NCI-H146 treated with DMSO at 0.1 percent for 48 hours (cell line): Measurements from ENCODE around the gene NR3C2.
"Not testable (repeated sequence)": the region's sequence is repeated elsewhere in the genome, so short reads cannot be mapped to it uniquely, and the experiment has no call there.

Experiments used
- DNase-seq: peaks from one replicate; lab custom pipeline; 2025; ENCODE audit not compliant: unreplicated experiment; lab: John Stamatoyannopoulos, UW

The NR3C2 gene

DNA sequence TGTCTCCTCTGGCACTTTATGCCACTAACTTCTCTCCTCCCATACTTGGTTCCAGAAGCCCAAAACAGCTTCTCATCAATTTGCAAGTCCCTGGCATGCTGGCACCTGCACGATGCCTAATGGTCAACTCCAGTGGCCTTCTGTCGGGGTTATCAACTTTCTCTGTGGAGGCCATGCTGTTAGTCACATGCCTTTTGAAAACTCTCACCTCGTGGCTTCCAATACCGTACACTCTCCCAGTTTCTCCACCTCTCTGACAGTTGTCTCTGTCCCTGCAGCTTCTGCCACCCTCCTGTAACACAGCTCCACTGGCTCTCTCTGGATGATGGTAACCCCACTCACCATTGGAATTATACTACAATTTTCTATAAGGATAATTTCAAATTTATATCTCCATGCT, 324.0 kb downstream of the NR3C2 start:
- DNase-seq, result no peak

DNA sequence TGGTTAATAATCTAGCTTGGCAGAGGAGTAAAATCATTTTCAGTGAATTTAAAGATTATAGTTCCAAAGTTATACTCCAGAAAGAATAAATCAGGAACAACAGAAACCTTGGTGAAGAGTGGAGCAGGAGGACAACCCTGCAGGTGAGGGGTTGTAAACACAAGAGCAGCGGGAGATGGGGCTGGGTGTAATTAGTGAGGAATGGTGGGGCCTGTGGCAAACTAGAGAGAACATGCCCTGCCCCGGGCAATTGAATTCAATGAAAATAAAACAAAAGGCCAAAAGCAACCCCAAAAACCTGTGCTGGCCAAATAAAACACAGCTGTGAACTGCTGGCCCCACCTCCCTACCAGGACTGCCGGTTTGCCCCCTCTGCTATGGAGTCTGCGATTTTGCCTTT, 325.2 kb downstream of the NR3C2 start:
- no peak for DNase-seq

DNA sequence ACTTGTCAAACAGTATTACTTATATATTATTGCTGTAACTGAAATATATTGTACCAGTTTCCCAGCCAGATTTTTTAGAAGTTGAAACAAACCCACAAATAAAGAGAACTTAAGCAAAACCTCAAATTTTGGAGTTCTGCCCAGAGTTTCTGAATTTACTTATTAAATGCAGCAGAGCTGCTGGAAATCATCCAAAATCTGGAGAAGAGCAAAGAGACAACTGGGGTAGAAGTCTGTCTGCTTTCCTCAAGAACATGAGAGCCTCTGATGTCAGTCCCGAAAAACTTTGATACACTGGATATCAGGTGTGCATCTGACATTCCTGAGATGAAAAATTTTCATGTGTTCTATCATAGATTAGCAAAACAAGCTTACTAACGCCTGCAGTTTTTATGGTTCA, 325.9 kb downstream of the NR3C2 start:
- DNase-seq, result no peak

DNA sequence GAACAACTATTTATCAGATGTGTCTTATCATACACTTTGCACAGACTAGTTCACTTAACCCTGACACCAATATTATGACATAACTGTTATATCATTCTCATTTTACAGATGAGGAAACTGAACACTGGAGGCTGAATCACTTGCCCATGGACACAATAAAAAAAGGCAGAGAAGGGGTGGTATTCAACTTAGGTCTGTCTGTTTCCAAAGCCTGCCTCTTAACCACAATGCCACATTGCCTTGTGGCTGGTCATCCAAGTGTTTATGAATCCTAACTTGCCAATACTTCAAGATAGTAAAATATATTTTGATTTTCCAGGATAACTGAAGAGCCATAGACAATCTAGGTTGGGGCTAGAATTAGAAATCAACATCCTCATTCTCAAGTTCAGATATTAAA, 327.8 kb downstream of the NR3C2 start:
- DNase-seq, result no peak

DNA sequence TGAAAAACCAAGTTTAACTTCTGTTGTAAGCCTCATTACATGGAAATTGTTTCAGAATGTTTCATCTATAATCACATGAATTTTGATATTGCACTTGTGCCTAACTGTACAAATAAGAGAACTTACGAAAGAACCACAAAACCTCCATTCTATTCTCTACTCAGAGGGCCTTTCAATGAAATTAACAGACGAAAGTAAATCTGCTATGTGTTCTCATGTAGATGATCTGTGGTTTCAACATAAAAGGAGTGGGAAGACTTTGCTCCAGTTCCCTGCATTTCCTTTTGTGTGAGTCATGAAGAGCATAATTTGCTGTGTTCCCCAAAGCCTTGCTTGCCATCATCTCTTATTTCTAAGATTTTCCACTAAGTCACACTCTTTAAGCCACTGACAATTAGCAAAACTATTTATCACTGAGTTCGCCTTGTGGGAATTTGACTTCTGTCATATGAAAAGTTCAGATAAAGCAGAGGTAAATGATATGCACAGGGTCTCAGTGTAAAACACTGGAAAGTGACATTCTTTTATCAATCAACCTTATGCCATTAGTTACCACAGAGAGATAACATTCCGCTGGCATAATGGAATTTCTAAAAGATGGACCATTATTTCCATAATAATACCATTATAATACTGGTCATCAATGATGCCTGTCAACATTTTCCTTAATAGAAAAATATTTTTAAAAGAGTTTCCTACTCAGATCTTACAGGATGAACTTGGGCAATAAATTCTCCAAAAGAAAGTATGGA, 329.8 kb downstream of the NR3C2 start:
- DNase-seq, result no peak

DNA sequence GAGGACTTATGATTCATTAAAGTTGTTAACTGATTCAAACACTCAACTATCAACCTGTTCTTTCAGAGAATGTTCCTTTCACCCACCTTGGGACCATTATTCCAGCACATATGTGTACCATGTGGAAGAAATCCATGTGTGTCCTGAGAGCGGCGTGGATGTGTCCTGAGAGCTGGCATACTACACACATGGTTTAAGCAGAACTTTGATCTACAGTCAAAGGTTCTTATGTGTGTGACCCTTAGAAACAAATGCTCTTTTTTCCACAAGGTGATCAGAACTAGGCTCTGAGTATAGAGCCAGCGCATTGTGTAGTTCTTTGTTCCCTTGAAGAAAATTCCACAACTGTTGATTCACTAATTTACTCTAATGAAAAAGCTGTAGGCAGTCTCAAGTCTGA, 332.0 kb downstream of the NR3C2 start:
- no peak for DNase-seq

DNA sequence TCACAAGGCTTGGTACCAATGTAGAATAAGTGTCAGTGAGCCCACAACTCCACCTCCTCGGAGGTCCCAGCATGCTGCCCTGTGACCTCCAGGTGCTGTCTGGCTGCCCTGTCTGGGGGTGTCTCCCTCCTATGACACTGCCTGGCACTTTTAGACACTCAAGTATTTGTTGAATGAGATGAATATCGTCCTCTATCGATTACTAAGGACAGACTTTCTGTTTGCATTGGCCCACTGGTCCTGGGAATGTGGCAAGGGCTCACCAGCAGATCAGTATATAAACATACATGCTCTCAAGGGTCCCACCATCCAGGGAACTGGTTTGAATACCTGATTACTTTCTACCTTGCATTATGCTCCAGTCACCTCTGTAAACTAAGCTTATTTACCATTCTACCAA, 333.0 kb downstream of the NR3C2 start:
- DNase-seq, result no peak

DNA sequence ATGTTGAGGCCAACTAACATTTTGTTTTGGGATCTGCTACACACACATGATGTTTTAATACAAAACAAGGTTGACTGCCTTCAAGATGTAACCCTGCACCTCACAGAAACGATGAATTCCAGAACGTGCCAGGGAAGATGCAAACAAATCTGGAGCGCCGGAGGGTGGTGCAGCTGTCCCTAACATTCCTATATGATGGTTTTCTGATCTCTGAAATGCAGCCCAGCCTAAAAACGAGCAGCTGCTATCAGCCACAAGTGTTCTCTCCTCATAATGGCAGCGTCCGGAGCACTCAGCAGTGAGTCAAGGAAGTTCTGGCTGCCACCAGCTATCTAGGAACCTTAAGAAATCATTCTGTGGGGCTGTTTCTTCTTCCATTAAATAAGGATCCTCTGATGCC, 333.4 kb downstream of the NR3C2 start:
- no peak for DNase-seq

DNA sequence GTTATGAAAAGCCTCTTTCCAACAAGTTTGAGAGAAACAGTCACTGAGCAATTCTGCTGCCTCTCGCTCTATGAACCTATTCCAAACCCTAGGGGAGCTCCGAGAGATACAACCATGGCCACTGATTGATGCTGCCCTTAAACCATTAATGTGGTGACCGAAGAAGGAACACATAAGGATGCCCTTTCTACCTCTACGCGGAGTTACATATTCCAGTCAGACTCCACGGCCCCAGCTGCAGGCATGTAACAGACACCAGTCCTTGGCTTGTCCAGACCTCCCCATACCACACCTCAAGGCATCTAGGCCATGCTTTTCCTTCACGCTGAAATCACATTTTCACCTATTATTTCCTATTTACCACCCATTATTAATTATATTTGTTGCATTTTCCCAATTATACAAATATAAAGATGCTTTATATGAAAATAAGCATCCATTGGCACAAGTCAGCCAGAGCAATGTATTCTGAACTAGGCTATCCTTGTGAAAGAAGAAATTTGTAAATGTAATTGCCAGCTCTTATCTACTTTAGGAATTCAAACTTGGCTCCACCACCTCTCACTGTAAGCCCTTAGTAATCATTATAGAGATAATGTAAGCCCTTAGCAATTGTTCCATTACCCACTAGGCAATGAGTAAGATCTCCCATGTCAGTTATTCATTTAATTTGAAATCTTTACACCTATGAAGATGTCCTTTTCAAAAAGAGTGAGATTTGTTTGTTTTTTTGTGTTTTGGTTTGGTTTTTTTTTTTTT, 338.4 kb downstream of the NR3C2 start:
- DNase-seq, result no peak

DNA sequence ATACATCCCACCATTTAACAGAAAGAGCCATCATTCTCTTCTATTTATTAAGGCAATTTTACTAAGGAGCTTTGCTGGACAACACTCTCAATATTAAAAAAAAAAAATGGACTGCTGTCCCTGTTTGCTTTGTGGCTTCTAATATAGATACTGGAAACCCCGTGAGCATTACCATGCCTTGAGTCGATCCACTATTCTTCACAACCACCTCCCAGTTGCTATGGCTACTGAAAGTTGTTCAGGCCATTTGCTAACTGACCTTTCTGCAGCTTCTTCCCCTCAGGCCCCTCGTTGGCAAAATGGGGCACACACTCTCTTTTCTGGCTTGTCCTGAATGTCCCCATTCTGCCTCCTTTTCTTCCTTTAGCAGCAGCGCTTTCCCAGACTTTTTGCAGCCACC, 340.4 kb downstream of the NR3C2 start:
- DNase-seq, result no peak

DNA sequence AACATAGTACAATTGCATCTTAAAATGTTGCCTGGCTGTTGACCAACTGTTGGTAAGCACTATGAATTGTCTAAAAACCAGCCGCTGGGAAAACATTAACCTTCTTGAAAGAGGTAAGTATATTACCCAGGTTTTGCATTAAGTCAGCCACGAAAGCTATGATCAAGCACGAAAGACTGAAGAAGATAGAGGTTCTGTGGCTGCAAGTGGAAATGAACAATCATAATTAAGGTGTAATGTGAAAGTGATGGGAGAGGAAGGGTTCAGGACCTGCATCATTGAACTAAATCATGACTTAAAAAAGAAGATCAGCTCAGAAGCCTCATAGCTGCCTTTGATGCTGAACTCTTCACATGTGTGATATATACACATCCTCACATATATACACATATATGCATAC, 341.0 kb downstream of the NR3C2 start:
- no peak for DNase-seq

DNA sequence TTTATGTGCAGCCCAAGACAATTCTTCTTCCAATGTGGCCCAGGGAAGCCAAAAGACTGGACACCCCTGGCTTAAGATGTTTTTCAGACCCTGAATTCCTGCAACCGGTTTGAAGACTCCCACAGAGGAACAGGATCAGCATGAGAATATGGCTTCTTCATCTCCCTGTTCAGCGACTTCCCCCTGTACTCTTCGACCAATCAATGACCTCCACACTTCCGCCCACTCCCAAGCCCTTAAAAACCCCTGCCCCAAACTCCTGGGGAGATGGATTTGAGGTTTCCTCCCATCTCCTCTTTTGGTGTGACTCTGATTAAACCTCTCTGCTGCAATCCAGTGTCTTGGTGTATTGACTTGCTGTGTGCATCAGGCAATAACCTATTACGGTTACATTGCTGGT, 344.4 kb downstream of the NR3C2 start:
- DNase-seq, result no peak

DNA sequence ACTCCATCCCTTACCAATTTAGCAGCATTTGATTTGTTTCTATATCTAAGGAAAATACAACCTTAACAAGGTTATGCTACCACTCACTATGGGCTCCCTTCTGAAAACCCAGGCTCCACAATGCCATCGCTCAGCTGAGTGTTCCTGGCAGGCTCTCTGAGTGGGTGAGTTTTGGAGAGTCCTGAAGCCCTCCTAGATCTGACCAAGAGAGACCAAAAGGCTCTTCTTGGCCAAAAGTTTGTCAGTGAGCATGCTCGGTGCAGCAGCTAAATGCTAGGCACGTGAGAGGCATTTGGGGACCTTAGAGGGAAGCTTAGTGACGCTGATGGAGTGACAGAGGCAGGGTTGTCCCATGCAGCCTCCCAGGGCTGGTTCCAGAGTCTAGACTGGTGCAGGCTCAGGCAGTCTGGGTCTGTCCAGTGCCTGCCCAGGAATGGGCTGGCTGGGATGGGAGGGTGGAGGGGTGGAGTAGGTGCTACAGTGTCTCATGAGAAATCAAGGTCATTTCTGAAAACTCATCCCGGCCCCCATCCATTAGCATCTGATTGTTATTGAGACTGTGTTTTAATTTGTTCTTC, 346.8 kb downstream of the NR3C2 start:
- no peak for DNase-seq

DNA sequence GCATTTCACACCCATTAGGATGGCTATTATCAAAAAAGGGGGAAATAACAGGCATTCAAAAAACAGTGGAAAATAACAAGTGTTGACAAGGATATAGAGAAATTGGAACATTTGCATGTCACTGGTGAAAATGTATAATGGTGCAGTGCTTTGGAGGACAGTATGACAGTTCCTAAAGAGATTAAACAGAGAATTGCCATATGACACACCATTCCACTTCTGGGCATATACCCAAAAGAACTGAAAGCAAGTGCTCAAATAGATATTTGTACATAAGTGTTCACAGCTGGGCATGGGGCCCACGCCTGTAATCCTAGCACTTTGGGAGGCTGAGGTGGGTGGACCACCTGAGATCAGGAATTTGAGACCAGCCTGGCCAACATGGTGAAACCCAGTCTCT, 348.1 kb downstream of the NR3C2 start:
- DNase-seq, result no peak

DNA sequence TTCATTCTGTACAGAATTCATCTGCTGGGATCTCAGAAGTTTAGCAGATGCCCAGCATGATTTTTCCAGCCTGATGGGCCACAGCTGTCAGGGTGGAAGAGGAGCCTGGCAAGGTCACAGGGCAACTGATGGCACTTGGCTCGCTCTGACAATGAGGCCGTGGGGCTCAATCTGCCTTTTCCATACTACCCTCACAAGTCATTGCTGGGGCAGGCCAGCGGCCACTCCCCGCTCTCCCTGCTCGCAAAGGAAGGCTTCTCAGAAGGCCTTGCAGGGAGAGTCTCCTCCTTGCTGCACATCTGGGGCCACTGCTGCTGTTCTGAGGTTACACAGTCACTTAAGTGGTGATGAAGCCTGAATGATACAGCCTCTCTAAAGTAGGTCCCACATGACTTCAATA, 349.1 kb downstream of the NR3C2 start:
- no peak for DNase-seq

DNA sequence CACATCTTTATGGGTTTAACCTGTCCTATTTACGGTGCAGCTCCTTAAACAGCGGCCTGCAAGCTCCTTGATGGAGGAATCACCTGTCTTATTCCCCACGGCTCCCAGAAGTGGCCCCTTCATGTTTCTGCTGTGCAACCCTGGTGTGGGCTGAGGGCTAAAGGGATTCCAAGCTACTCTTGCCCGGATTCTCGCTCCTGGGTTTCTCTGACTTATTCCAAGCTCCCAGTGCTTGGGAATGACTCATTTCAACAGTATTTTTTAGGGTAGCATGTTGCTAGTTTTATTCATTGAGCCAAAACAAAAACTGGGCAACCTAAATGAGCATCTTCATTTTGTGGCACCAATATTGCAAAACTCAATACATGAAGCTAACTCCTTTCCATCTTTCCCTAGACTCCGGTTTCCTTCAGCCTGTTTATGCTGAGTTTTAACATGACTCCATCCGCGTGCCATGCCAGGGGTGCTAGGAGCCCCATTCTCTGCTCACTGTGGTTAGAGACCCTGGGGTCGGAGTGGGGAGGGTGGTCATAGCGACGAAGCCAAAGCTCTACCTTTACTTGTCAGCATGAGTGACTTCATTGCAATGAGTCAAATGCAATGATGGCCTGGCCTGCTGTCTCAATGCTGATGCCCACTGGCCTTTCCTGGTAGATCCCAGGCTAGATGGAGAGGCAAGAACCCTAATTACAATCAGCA, 349.7 kb downstream of the NR3C2 start:
- DNase-seq, result no peak

DNA sequence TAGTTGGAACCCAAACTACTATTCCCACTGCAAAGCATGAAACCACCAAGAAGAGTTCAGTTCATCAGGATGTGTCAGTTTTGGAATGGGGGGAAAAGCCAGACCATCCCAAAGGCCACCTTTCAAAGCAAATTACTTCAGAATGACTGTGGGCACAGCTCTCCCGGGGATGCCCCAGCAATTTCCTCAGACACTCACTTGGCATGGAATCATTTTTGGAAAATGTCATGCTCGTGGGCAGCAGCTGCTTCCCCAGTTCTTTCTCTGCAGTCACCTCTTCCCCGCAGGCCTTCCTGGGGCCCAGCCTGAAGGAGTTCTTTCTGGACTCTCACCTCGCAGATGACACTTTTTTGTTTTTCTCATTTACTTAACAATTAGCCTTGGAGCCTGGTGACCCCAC, 350.3 kb downstream of the NR3C2 start:
- no peak for DNase-seq

DNA sequence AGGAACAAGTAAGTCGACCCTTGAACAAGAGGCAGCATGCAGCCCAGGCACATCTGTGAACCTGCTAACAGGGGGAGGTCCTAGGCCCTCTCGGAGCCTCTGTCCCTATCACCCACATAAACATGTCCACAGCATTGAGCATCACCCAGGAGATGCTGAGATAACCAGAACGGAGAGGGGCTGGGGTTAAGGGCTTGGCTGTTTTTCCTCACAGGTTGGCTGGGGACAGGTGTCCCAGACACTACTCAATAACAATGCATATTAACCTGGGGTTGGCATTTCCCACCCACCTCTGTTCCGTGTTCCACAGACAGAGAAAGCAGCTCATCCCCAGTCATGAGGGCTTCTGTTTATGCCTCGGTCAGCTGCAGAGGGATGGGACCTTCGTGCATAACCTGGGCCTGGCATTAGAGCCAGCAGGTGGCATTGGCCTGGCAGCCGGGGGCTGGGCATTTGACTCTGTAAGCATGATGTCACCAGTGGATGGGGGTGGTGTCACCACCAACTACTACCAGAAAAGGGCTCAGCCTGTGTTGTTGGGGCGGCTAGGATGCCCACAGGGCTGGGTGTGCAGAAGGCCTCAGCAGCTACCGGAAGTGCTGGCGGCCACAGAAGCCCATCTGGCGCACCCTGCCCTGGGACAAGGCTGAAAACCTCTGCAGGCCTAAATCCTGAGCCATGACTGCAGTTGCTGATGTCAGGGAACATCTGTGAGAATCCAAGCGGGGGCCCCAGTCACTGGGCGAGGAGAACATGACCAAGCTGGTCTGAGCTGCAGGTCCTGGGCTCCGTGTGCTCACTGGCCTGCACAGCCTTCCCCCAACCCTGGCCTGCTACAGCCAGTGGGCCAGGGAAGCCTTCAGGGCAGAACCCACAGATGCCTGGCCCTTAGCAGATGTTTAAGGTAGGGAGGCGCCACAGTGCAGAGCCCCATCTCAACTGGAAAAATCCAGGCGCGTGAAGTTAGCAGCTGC, 351.4 kb downstream of the NR3C2 start:
- no peak for DNase-seq

DNA sequence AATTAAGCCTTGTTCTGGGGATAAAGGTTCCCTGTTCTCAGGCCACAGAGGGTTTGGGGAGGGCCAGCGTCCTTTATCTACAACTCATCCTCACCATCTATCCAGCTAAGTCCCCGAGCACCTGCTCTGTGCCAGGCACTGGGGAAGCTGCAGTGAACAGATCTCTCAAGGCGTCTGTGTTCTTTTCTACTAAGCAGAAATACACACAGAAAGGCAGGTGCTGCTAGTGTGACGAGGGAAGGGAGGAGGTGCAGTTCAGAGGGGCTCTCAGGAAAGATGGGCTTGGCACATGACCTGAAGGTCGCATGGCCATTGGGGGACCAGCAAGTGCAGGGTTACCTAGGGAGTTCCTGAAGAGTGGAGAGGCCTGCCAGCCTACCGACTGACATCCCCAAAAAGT, 352.2 kb downstream of the NR3C2 start:
- no peak for DNase-seq

DNA sequence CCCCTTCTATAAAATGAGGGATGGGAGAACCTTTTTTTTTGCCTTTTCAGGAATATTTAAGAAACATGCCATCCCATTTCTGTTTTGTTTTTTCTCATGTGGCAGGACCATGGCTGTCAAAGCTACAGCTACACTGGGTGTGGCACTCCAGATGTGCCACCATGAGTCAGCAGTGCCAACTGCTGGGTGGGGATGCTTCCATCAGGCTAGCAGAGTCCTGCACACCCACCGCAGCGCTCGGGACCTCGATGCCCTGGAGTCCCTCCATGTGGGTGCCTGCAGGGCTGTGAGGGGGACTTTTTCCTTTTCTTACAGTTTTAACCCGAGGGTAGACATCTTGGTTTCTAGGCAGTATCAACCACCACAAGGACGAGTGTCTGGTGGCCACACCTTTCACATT, 352.6 kb downstream of the NR3C2 start:
- DNase-seq, result no peak

DNA sequence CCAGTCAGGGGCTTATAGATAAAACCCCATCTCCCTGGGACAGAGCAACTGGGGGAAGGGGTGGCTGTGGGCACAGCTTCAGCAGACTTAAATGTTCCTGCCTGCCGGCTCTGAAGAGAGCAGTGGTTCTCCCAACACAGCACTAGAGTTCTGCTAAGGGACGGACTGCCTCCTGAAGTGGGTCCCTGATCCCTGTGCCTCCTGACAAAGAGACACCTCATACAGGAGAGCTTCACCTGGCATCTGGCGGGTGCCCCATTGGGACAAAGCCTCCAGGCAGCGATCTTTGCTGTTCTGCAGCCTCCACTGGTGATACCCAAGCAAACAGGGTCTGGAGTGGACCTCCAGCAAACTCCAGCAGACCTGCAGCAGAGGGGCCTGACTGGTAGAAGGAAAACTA, 359.1 kb downstream of the NR3C2 start:
- DNase-seq, result not testable (repeated sequence)
